Stimulated activated CD4-positive, alpha-beta T cell treated with anti-CD3 and anti-CD28 coated beads, Interleukin-1b, Interleukin-23, amount 100 ng/mL, for 1 hour (primary cell): Measurements from ENCODE around the gene LETM1.

Experiments
- DNase-seq, 2 donors: peaks; one replicate each; pipeline ENCODE4 v3.0.0-alpha.2; 2020; ENCODE audit warnings: low read depth in 2 of 2

Gene LETM1

GRCh38 chr4:1856071-1856942 is at the start of gene LETM1:
Gene LETM1, minus strand, starts transcription at chr4:1856156. Its CDS starts 206 bp downstream, at chr4:1855950.
- DNase-seq = peak; percentile 79 to 80

- DNase-seq = no peak
Measured at GRCh38 chr4:1904042-1904441, 48.1 kb upstream of the LETM1 start.

GRCh38 chr4:1903035-1903434 is 47.1 kb upstream of the LETM1 start:
- no peak for DNase-seq

- no peak for DNase-seq
Measured at GRCh38 chr4:1902243-1902642, 46.3 kb upstream of the LETM1 start.

- DNase-seq = no peak
Measured at GRCh38 chr4:1901127-1901526, 45.2 kb upstream of the LETM1 start.

GRCh38 chr4:1900624-1901023 is 44.7 kb upstream of the LETM1 start:
- DNase-seq = no peak

- DNase-seq = no peak
Measured at GRCh38 chr4:1900087-1900433, 44.1 kb upstream of the LETM1 start.

GRCh38 chr4:1899149-1900086 is 43.5 kb upstream of the LETM1 start:
- peak; percentile 45 to 52 for DNase-seq

GRCh38 chr4:1898681-1899080 is 42.7 kb upstream of the LETM1 start:
- DNase-seq = no peak

GRCh38 chr4:1898007-1898406 is 42.1 kb upstream of the LETM1 start:
- DNase-seq = no peak

GRCh38 chr4:1896658-1896991 is 40.7 kb upstream of the LETM1 start:
- no peak for DNase-seq

- DNase-seq = no peak
Measured at GRCh38 chr4:1895971-1896657, 40.2 kb upstream of the LETM1 start.

- no peak for DNase-seq
Measured at GRCh38 chr4:1890979-1891570, 35.1 kb upstream of the LETM1 start.

GRCh38 chr4:1887052-1887451 is 31.1 kb upstream of the LETM1 start:
- DNase-seq = no peak

GRCh38 chr4:1885414-1885813 is 29.5 kb upstream of the LETM1 start:
- no peak for DNase-seq

GRCh38 chr4:1883583-1883982 is 27.6 kb upstream of the LETM1 start:
- no peak for DNase-seq

GRCh38 chr4:1882850-1883271 is 26.9 kb upstream of the LETM1 start:
- DNase-seq = no peak

- DNase-seq = no peak
Measured at GRCh38 chr4:1880332-1880731, 24.4 kb upstream of the LETM1 start.

- no peak for DNase-seq
Measured at GRCh38 chr4:1879485-1879884, 23.5 kb upstream of the LETM1 start.

- no peak for DNase-seq
Measured at GRCh38 chr4:1874201-1874600, 18.2 kb upstream of the LETM1 start.

GRCh38 chr4:1873776-1874175 is 17.8 kb upstream of the LETM1 start:
- DNase-seq = no peak

GRCh38 chr4:1873291-1873690 is 17.3 kb upstream of the LETM1 start:
- no peak for DNase-seq
